K562 (cell line): ENCODE measurements around the gene NKX1-2. TPM values are rescaled to one million over a fixed set of nuclear protein-coding genes. Genes with fewer than 3 reads are reported as not detected.

Source experiments
- DIDO1 ChIP-seq: fragments of 450-650 bp; IDR thresholded peaks from 2 replicates; pipeline ENCODE4 v1.6.1; 2016; ENCODE audit warnings: low read depth, missing biosample characterization, missing genetic modification characterization
- MCM5 ChIP-seq: fragments of 450-650 bp; IDR thresholded peaks from 2 replicates; pipeline ENCODE4 v1.6.1; 2016; ENCODE audit warnings: low read depth
- MTA2 ChIP-seq: fragments of 450-650 bp; IDR thresholded peaks from 2 replicates; pipeline ENCODE4 v1.6.1; 2016; ENCODE audit warnings: low read depth
- SREBF2 ChIP-seq: sonication (generic); formaldehyde crosslinking; IDR thresholded peaks from 2 replicates; pipeline ENCODE4 v1.4.0; 2020; ENCODE audit warnings: mild to moderate bottlenecking, missing genetic modification reagents
- polyA plus RNA-seq, 8 experiments: library from polyadenylated mRNA; depleted of rRNA in 4 of 8; stranded (reverse) in 5 of 8; unstranded in 3 of 8; fragments of >200 nt; fragmentation: Nextera tagmentation in 2 of 8; fragmentation: Illumina TruSeq in 1 of 8; extraction: Ambion mirVana in 2 of 8; extraction: Trizol in 1 of 8; gene quantifications; 2 replicates each; pipeline versions ENCODE4 v1.2.1 to v1.2.3, GENCODE V29; 2011 to 2014; ENCODE audit warnings: inconsistent platforms in 1 of 8, missing spikeins in 1 of 8
- total RNA-seq, 7 experiments: library from RNA; depleted of rRNA in 6 of 7; stranded (reverse); fragments of >200 nt in 6 of 7; fragmentation: Illumina TruSeq in 2 of 7; extraction: Trizol in 2 of 7; gene quantifications; 2 replicates each; pipeline versions ENCODE4 v1.2.1 to v1.2.3, GENCODE V29; 2011 to 2021; ENCODE audit warnings: low replicate concordance in 1 of 7
- TF ChIP-seq, protein P1 (sequence below): fragments of 250-450 bp; sonication (Bioruptor Pico); IDR thresholded peaks from 2 replicates; pipeline ENCODE4 v1.5.0; 2021; ENCODE audit warnings: mild to moderate bottlenecking, borderline replicate concordance
- TF ChIP-seq, protein P2 (sequence below): fragments of 450-650 bp; IDR thresholded peaks from 2 replicates; pipeline ENCODE4 v1.6.1; 2017; ENCODE audit warnings: mild to moderate bottlenecking, moderate library complexity
- TF ChIP-seq, protein P3 (sequence below): fragments of 250-450 bp; sonication (Bioruptor Pico); IDR thresholded peaks from 2 replicates; pipeline ENCODE4 v1.8.0; 2021; ENCODE audit warnings: moderate library complexity, mild to moderate bottlenecking, inconsistent platforms

NKX1-2 gene
- total and polyA plus RNA-seq, 9 of the 15 experiments (the other 6 are each of a cell fraction or from before 2014, with no cell fraction given): not detected

DNA sequence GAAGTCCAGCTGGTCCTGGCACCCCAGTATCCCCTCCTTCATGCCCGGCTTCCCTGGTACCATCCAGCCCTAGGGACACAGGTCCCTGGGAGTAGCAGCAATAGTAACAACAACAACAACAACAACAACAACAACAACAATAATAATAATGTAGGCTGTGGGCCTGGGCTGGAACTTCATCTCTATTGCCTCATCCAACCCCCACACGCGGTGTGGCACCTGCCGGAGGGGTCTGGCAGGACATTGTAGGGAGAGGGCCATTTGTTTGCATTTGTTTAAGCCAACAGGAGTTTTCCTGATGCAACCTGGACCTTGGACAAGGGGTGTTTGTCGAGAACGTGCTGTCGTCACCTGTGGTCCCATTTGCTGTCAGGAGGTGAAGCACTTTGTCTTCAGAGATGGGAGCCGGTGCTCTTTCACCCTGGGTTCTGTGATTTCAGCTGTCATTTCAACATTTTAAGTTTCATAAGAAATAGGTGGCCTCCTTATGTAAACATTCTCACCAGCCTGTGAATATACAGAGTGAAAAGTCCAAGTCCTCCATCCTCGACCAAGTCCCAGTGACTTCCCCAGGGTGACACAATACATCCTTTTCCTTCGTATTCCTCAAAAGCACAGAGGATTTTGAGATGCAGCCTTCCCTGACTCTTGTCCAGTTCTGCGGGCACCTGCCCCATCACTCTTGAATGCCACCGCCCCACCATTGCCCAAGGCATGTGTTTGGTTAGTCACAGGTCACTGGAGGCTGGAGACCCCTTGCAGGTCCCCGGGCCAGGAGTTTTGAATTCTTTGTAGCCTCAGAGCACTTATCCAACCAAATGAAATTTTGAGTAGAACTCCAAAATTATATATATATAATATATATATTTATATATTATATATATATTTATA is 21.0 kb upstream of the NKX1-2 start (continued):
- TF ChIP-seq, protein P1, sequence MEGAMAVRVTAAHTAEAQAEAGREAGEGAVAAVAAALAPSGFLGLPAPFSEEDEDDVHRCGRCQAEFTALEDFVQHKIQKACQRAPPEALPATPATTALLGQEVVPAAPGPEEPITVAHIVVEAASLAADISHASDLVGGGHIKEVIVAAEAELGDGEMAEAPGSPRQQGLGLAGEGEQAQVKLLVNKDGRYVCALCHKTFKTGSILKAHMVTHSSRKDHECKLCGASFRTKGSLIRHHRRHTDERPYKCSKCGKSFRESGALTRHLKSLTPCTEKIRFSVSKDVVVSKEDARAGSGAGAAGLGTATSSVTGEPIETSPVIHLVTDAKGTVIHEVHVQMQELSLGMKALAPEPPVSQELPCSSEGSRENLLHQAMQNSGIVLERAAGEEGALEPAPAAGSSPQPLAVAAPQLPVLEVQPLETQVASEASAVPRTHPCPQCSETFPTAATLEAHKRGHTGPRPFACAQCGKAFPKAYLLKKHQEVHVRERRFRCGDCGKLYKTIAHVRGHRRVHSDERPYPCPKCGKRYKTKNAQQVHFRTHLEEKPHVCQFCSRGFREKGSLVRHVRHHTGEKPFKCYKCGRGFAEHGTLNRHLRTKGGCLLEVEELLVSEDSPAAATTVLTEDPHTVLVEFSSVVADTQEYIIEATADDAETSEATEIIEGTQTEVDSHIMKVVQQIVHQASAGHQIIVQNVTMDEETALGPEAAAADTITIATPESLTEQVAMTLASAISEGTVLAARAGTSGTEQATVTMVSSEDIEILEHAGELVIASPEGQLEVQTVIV (CRISPR knock-in tag): no peak
- TF ChIP-seq, protein P2, sequence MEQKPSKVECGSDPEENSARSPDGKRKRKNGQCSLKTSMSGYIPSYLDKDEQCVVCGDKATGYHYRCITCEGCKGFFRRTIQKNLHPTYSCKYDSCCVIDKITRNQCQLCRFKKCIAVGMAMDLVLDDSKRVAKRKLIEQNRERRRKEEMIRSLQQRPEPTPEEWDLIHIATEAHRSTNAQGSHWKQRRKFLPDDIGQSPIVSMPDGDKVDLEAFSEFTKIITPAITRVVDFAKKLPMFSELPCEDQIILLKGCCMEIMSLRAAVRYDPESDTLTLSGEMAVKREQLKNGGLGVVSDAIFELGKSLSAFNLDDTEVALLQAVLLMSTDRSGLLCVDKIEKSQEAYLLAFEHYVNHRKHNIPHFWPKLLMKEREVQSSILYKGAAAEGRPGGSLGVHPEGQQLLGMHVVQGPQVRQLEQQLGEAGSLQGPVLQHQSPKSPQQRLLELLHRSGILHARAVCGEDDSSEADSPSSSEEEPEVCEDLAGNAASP: no peak
- TF ChIP-seq SREBF2 (CRISPR knock-in tag) (no peak), DIDO1 (tag) (no peak), MCM5 (no peak), MTA2 (no peak)
- TF ChIP-seq, protein P3, sequence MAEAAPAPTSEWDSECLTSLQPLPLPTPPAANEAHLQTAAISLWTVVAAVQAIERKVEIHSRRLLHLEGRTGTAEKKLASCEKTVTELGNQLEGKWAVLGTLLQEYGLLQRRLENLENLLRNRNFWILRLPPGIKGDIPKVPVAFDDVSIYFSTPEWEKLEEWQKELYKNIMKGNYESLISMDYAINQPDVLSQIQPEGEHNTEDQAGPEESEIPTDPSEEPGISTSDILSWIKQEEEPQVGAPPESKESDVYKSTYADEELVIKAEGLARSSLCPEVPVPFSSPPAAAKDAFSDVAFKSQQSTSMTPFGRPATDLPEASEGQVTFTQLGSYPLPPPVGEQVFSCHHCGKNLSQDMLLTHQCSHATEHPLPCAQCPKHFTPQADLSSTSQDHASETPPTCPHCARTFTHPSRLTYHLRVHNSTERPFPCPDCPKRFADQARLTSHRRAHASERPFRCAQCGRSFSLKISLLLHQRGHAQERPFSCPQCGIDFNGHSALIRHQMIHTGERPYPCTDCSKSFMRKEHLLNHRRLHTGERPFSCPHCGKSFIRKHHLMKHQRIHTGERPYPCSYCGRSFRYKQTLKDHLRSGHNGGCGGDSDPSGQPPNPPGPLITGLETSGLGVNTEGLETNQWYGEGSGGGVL: no peak
